Measurements from ENCODE around the gene PROK2. TPM values are rescaled to one million over a fixed set of nuclear protein-coding genes. Genes with fewer than 3 reads are reported as not detected.

Gene PROK2
- total RNA-seq, 2 donors from 2014 or later = not detected

- intact Hi-C loops (cut with DNase I) = no loop called here
- Histone ChIP-seq H3K4me3 (no peak overlapping the region), H3K36me3 (replicated peaks in 1 of 2; ENCODE audit: insufficient read depth in 1 of 2, low read depth in 2 of 2) (no peaks in the 10 kb centered on the region), H3K27ac (no peak overlapping the region), H3K4me1 (peaks cover 16% of the 10 kb centered on the region), H3K27me3 (peaks cover 0 to 18% of the 10 kb centered on the region in 2 donors), H3K9me3 (no peaks in the 10 kb centered on the region)
- no peak for TF ChIP-seq POLR2A (IDR thresholded peaks at IDR 0.05)
- TF ChIP-seq CTCF (IDR thresholded peaks at IDR 0.05) = no peak
- DNase-seq = no peak
- no peak for ATAC-seq
- 27 to 31% methylated on average over 8 of the region's 8 CpGs for WGBS, 2 donors
Measured at GRCh38 chr3:71786217-71786549, 1.2 kb upstream of the PROK2 start.

- 11 to 12% methylated on average over 22 to 28 of the region's 28 CpGs for WGBS, 2 donors
- Histone ChIP-seq H3K9me3 (no peaks in the 10 kb centered on the region), H3K27ac (no peak overlapping the region), H3K36me3 (replicated peaks in 1 of 2; ENCODE audit: insufficient read depth in 1 of 2, low read depth in 2 of 2) (no peaks in the 10 kb centered on the region), H3K27me3 (peaks cover 0 to 18% of the 10 kb centered on the region in 2 donors), H3K4me3 (no peak overlapping the region), H3K4me1 (peaks cover 16% of the 10 kb centered on the region)
- DNase-seq = no peak
- TF ChIP-seq CTCF (IDR thresholded peaks at IDR 0.05) (no peak), POLR2A (IDR thresholded peaks at IDR 0.05) (no peak)
- no peak for ATAC-seq
- intact Hi-C loops (cut with DNase I) = no loop called here
Measured at GRCh38 chr3:71785532-71786216, 726 bp upstream of the PROK2 start.

GRCh38 chr3:71784201-71784913 is 591 bp downstream of the PROK2 start:
- TF ChIP-seq POLR2A (IDR thresholded peaks at IDR 0.05) (no peak), CTCF (IDR thresholded peaks at IDR 0.05) (no peak)
- intact Hi-C loops (cut with DNase I) = no loop called here
- H3K36me3 ChIP-seq (replicated peaks in 1 of 2; ENCODE audit: insufficient read depth in 1 of 2, low read depth in 2 of 2) = no peaks in the 10 kb centered on the region
- DNase-seq (no peak), ATAC-seq (no peak)
- no peak overlapping the region for H3K27ac ChIP-seq
- peaks cover 16% of the 10 kb centered on the region for H3K4me1 ChIP-seq
- H3K9me3 ChIP-seq = no peaks in the 10 kb centered on the region
- 5 to 7% methylated on average over 23 of the region's 23 CpGs for WGBS, 2 donors
- H3K4me3 ChIP-seq = no peak overlapping the region
- H3K27me3 ChIP-seq = peaks cover 0 to 18% of the 10 kb centered on the region in 2 donors

GRCh38 chr3:71783152-71783551 is 1.8 kb downstream of the PROK2 start:
- ATAC-seq (no peak), DNase-seq (no peak)
- no peaks in the 10 kb centered on the region for H3K36me3 ChIP-seq (replicated peaks in 1 of 2; ENCODE audit: insufficient read depth in 1 of 2, low read depth in 2 of 2)
- 48 to 58% methylated on average over 1 of the region's 1 CpG for WGBS, 2 donors
- peaks cover 16% of the 10 kb centered on the region for H3K4me1 ChIP-seq
- no peak overlapping the region for H3K27ac ChIP-seq
- peaks cover 0 to 18% of the 10 kb centered on the region in 2 donors for H3K27me3 ChIP-seq
- no peak overlapping the region for H3K4me3 ChIP-seq
- no peak for TF ChIP-seq POLR2A (IDR thresholded peaks at IDR 0.05)
- no peak for TF ChIP-seq CTCF (IDR thresholded peaks at IDR 0.05)
- H3K9me3 ChIP-seq = no peaks in the 10 kb centered on the region
- intact Hi-C loops (cut with DNase I) = no loop called here

All from body of pancreas (tissue), 4 donors.